RWPE2 (cell line): Measurements from ENCODE around the gene AUNIP.

ENCODE experiments used
- ATAC-seq: fragments of 200-7000 bp; cut with Tn5 transposase; 3 replicates; pipeline ENCODE4 v1.9.1; 2021; ENCODE audit warnings: low read depth
- DNase-seq: peaks from one replicate; pipeline ENCODE4 v3.0.0-alpha.2; 2020; ENCODE audit warnings: low spot score
- H3K27ac ChIP-seq: fragments of 450-650 bp; 2 replicates; pipeline ENCODE4 v1.5.1; 2017; ENCODE audit warnings: mild to moderate bottlenecking; ENCODE audit not compliant: poor library complexity, severe bottlenecking
- H3K27me3 ChIP-seq: fragments of 250-450 bp; sonication (Bioruptor Pico); 2 replicates; pipeline ENCODE4 v1.5.1; 2021; ENCODE audit warnings: mild to moderate bottlenecking, moderate library complexity; ENCODE audit not compliant: insufficient read depth, poor library complexity, severe bottlenecking
- H3K36me3 ChIP-seq: fragments of 250-450 bp; sonication (Bioruptor Pico); 2 replicates; pipeline ENCODE4 v1.5.1; 2020; ENCODE audit warnings: low read depth, mild to moderate bottlenecking, moderate library complexity
- H3K4me1 ChIP-seq: fragments of 250-450 bp; sonication (Bioruptor Pico); 2 replicates; pipeline ENCODE4 v1.5.1; 2021; ENCODE audit warnings: mild to moderate bottlenecking, moderate library complexity; ENCODE audit not compliant: insufficient read depth, poor library complexity, severe bottlenecking
- H3K4me3 ChIP-seq: fragments of 250-450 bp; sonication (Bioruptor Pico); 2 replicates; pipeline ENCODE4 v1.5.1; 2021; ENCODE audit warnings: mild to moderate bottlenecking, moderate library complexity; ENCODE audit not compliant: severe bottlenecking
- H3K9me3 ChIP-seq: fragments of 250-450 bp; sonication (Bioruptor Pico); 2 replicates; pipeline ENCODE4 v1.5.1; 2021; ENCODE audit warnings: mild to moderate bottlenecking, moderate library complexity; ENCODE audit not compliant: severe bottlenecking
- CTCF ChIP-seq: fragments of 450-650 bp; IDR thresholded peaks from one replicate; pipeline ENCODE4 v1.5.1; 2017; ENCODE audit warnings: mild to moderate bottlenecking, moderate library complexity; ENCODE audit not compliant: poor library complexity, severe bottlenecking

The AUNIP gene

GRCh38 chr1:25797939-25798338 lies 61.3 kb downstream of the AUNIP start:
- H3K27me3 ChIP-seq, result no peaks in the 10 kb centered on the region
- no peak for DNase-seq
- TF ChIP-seq CTCF, result no peak
- peaks cover 3% of the 10 kb centered on the region for H3K9me3 ChIP-seq
- no peak overlapping the region for H3K27ac ChIP-seq
- no peak overlapping the region for H3K4me3 ChIP-seq
- H3K4me1 ChIP-seq, result no peaks in the 10 kb centered on the region
- no peaks in the 10 kb centered on the region for H3K36me3 ChIP-seq
- ATAC-seq, result no peak

- TF ChIP-seq CTCF, result peak; percentile 79
- Histone ChIP-seq H3K4me3 (no peak overlapping the region), H3K27me3 (no peaks in the 10 kb centered on the region), H3K4me1 (no peaks in the 10 kb centered on the region), H3K9me3 (peaks cover 3% of the 10 kb centered on the region), H3K27ac (no peak overlapping the region), H3K36me3 (no peaks in the 10 kb centered on the region)
- DNase-seq (no peak), ATAC-seq (peak; percentile 58; the same call in 2 of the 3 replicates)
Observed at GRCh38 chr1:25796811-25797458, 62.3 kb downstream of the AUNIP start.

- H3K9me3 ChIP-seq, result no peaks in the 10 kb centered on the region
- ATAC-seq (no peak), DNase-seq (no peak)
- H3K27ac ChIP-seq, result no peak overlapping the region
- no peak overlapping the region for H3K4me3 ChIP-seq
- no peaks in the 10 kb centered on the region for H3K4me1 ChIP-seq
- H3K36me3 ChIP-seq, result no peaks in the 10 kb centered on the region
- no peak for TF ChIP-seq CTCF
- H3K27me3 ChIP-seq, result no peaks in the 10 kb centered on the region
Observed at GRCh38 chr1:25795946-25796810, 63.1 kb downstream of the AUNIP start.

GRCh38 chr1:25795211-25795610 lies 64.0 kb downstream of the AUNIP start:
- Histone ChIP-seq H3K4me1 (no peaks in the 10 kb centered on the region), H3K9me3 (no peaks in the 10 kb centered on the region), H3K36me3 (no peaks in the 10 kb centered on the region), H3K27me3 (no peaks in the 10 kb centered on the region), H3K27ac (no peak overlapping the region), H3K4me3 (no peak overlapping the region)
- TF ChIP-seq CTCF, result no peak
- DNase-seq (no peak), ATAC-seq (no peak)

GRCh38 chr1:25794325-25794724 lies 64.9 kb downstream of the AUNIP start:
- Histone ChIP-seq H3K36me3 (no peaks in the 10 kb centered on the region), H3K27me3 (no peaks in the 10 kb centered on the region), H3K9me3 (no peaks in the 10 kb centered on the region), H3K4me1 (no peaks in the 10 kb centered on the region), H3K27ac (no peak overlapping the region), H3K4me3 (no peak overlapping the region)
- no peak for DNase-seq
- ATAC-seq, result no peak
- no peak for TF ChIP-seq CTCF
